MM.1S (cell line): ENCODE data around the gene HIP1.

Source experiments
- DNase-seq: peaks from one replicate; pipeline ENCODE4 v3.0.0-alpha.2; 2015
- H2AFZ ChIP-seq: fragments of 300-600 bp; sonication (generic); 2 replicates; pipeline ENCODE4 v1.6.0; 2016; ENCODE audit warnings: antibody characterized with exemption, low read length
- H3F3A ChIP-seq: fragments of 300-600 bp; sonication (generic); 2 replicates; pipeline ENCODE4 v1.6.1; 2016; ENCODE audit warnings: mild to moderate bottlenecking, antibody characterized with exemption, low read length, moderate library complexity, mixed read lengths; ENCODE audit not compliant: insufficient read depth
- H3K27ac ChIP-seq: fragments of 300-600 bp; sonication (generic); 2 replicates; pipeline ENCODE4 v1.5.1; 2016; ENCODE audit warnings: mild to moderate bottlenecking, low read length
- H3K27me3 ChIP-seq: fragments of 300-600 bp; sonication (generic); replicated peaks from 2 replicates; pipeline ENCODE4 v1.6.0; 2016; ENCODE audit warnings: low read length; ENCODE audit not compliant: insufficient read depth
- H3K36me3 ChIP-seq: fragments of 300-600 bp; sonication (generic); replicated peaks from 2 replicates; pipeline ENCODE4 v1.6.1; 2016; ENCODE audit warnings: mild to moderate bottlenecking, low read length, mixed read lengths; ENCODE audit not compliant: insufficient read depth
- H3K4me1 ChIP-seq: fragments of 300-600 bp; sonication (generic); 2 replicates; pipeline ENCODE4 v1.6.1; 2016; ENCODE audit warnings: low read length, mixed read lengths
- H3K4me2 ChIP-seq: fragments of 300-600 bp; sonication (generic); 2 replicates; pipeline ENCODE4 v1.6.0; 2016; ENCODE audit warnings: low read depth, low read length
- H3K4me3 ChIP-seq: fragments of 300-600 bp; sonication (generic); 2 replicates; pipeline ENCODE4 v1.5.1; 2016; ENCODE audit warnings: low read length, mixed read lengths
- H3K79me2 ChIP-seq: fragments of 300-600 bp; sonication (generic); 2 replicates; pipeline ENCODE4 v1.6.1; 2016; ENCODE audit warnings: mixed run types, low read length, mixed read lengths
- H3K9ac ChIP-seq: fragments of 300-600 bp; sonication (generic); 2 replicates; pipeline ENCODE4 v1.6.1; 2016; ENCODE audit warnings: low read length, mixed read lengths
- H3K9me2 ChIP-seq: fragments of 300-600 bp; sonication (generic); replicated peaks from 2 replicates; pipeline ENCODE4 v1.6.1; 2016; ENCODE audit warnings: mild to moderate bottlenecking, low read length, mixed read lengths; ENCODE audit not compliant: insufficient read depth
- H3K9me3 ChIP-seq: fragments of 300-600 bp; sonication (generic); replicated peaks from 2 replicates; pipeline ENCODE4 v1.6.1; 2016; ENCODE audit warnings: mild to moderate bottlenecking, low read length, mixed read lengths; ENCODE audit not compliant: insufficient read depth
- H4K20me1 ChIP-seq: fragments of 300-600 bp; sonication (generic); 2 replicates; pipeline ENCODE4 v1.6.1; 2016; ENCODE audit warnings: mild to moderate bottlenecking, low read length, moderate library complexity, mixed read lengths; ENCODE audit not compliant: insufficient read depth
- EZH2 ChIP-seq: fragments of 300-600 bp; sonication (generic); optimal IDR thresholded peaks from 2 replicates; pipeline ENCODE3; 2017; ENCODE audit warnings: low read depth, mild to moderate bottlenecking, antibody characterized with exemption, low read length, mixed read lengths
- EZH2phosphoT487 ChIP-seq: fragments of 300-600 bp; sonication (generic); IDR thresholded peaks from 2 replicates; pipeline ENCODE4 v1.6.1; 2018; ENCODE audit warnings: antibody characterized with exemption, low read length
- TF ChIP-seq, protein P1 (sequence below): fragments of 300-600 bp; sonication (generic); IDR thresholded peaks from 2 replicates; pipeline ENCODE4 v1.5.1; 2016; ENCODE audit warnings: antibody characterized with exemption, low read length, mixed read lengths

Gene HIP1

DNA sequence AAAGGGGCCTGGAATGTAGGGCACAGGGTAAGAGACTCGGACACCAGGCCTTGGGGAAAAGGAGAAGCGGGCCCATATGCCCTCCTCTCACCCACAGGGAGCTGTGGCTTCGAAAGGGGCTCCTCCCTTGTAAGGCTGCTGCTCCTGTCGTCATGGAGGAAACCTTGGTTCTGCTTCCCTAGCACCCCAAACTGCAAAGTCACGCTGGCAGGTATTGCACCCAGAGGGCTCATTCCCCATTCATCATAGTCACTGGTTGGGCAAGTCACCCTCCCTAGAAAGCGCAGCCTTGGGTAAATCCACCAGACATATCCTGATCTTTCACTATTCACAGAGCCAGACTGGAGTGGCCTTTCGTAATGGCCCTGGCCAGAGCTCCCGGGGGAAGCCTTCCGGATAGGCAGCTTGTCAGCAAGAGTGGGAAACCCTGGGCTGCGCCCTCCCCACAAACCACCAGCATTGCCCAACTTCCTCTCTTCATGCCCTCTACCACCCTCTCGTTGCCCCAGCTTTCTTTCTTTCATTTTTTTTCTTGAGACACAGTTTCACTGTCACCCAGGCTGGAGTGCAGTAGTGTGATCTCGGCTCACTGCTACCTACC, 121.0 kb downstream of the HIP1 start:
- Histone ChIP-seq H3K4me3 (no peak overlapping the region), H3K36me3 (no peaks in the 10 kb centered on the region), H3K4me1 (peaks cover 8% of the 10 kb centered on the region), H3K9me3 (no peaks in the 10 kb centered on the region), H3K27ac (peak overlapping the region; percentile 21; the same call in 1 of the 2 replicates), H3K4me2 (peak overlapping the region; percentile 42), H3K27me3 (no peaks in the 10 kb centered on the region), H3K9me2 (no peaks in the 10 kb centered on the region), H3F3A (peaks cover 5% of the 10 kb centered on the region; the same call in 1 of the 2 replicates), H3K9ac (no peak overlapping the region; the same call in 1 of the 2 replicates), H3K79me2 (no peaks in the 10 kb centered on the region), H4K20me1 (no peaks in the 10 kb centered on the region), H2AFZ (peak overlapping the region; percentile 74)
- no peak for TF ChIP-seq EZH2
- peak; percentile 55 for DNase-seq

DNA sequence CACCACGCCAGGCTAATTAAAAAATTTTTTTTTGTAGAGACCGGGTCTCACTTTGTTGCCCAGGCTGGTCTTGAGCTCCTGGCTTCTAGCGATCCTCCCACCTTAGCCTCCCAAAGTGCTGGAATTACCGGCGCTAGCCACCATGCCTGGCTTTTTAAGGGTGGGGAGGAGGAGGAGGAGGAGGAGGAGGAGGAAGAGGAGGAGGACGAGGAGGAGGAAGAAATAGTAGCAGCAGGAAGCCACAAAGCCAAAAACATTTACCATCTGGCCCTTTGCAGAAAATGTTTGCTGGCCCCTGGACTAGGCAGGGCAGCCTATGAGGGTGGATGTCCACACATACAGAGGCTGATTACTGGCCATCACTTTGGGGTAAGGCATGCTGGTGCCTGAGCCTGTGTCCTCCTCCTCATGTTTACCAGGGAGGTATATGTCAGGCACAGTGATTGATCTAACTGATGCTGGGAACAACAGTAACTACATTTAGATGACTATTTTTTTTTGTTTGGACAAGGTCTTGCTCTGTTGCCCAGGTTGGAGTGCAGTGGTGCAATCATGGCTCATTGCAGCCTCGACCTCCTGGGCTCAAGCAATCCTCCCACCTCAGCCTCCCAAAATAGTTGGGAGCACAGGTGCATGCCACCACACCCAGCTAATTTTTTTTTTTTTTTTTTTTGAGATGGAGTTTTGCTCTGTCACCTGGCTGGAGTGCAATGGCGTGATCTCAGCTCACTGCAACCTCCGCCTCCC, 122.1 kb downstream of the HIP1 start:
- Histone ChIP-seq H3K27ac (no peak overlapping the region), H4K20me1 (no peaks in the 10 kb centered on the region), H3K9me3 (no peaks in the 10 kb centered on the region), H3K27me3 (no peaks in the 10 kb centered on the region), H3K9me2 (no peaks in the 10 kb centered on the region), H3K4me2 (no peak overlapping the region), H3F3A (peaks cover 5% of the 10 kb centered on the region; the same call in 1 of the 2 replicates), H2AFZ (no peak overlapping the region), H3K4me1 (peaks cover 8% of the 10 kb centered on the region), H3K79me2 (no peaks in the 10 kb centered on the region), H3K36me3 (no peaks in the 10 kb centered on the region), H3K4me3 (no peak overlapping the region), H3K9ac (no peak overlapping the region)
- no peak for DNase-seq
- no peak for TF ChIP-seq EZH2phosphoT487
- TF ChIP-seq, protein P1, sequence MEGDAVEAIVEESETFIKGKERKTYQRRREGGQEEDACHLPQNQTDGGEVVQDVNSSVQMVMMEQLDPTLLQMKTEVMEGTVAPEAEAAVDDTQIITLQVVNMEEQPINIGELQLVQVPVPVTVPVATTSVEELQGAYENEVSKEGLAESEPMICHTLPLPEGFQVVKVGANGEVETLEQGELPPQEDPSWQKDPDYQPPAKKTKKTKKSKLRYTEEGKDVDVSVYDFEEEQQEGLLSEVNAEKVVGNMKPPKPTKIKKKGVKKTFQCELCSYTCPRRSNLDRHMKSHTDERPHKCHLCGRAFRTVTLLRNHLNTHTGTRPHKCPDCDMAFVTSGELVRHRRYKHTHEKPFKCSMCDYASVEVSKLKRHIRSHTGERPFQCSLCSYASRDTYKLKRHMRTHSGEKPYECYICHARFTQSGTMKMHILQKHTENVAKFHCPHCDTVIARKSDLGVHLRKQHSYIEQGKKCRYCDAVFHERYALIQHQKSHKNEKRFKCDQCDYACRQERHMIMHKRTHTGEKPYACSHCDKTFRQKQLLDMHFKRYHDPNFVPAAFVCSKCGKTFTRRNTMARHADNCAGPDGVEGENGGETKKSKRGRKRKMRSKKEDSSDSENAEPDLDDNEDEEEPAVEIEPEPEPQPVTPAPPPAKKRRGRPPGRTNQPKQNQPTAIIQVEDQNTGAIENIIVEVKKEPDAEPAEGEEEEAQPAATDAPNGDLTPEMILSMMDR = no peak
- no peak for TF ChIP-seq EZH2

DNA sequence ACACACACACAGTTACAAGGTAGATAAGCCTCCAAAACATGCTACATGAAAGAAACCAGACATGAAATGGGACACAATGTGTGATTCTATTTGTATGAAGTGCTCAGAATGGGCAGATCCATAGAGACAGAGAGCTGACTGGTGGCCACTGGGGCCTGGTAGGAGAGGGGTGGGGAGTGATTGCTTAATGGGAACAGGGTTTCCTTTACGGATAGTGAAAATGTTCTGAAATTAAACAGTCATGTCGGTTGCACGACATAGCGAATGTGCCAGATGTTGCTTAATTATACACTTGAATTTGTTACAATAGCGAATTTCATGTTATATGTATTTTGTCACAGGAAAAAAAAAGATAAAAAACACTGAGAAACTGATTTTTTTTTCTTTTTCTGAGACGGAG, 124.3 kb downstream of the HIP1 start:
- no peak for DNase-seq
- Histone ChIP-seq H3F3A (peaks cover 5% of the 10 kb centered on the region; the same call in 1 of the 2 replicates), H3K9ac (no peak overlapping the region), H3K27me3 (no peaks in the 10 kb centered on the region), H3K9me2 (no peaks in the 10 kb centered on the region), H3K36me3 (no peaks in the 10 kb centered on the region), H3K4me1 (peaks cover 8% of the 10 kb centered on the region), H3K79me2 (no peaks in the 10 kb centered on the region), H3K27ac (no peak overlapping the region), H3K4me2 (no peak overlapping the region), H3K4me3 (no peak overlapping the region), H4K20me1 (no peaks in the 10 kb centered on the region), H2AFZ (no peak overlapping the region), H3K9me3 (no peaks in the 10 kb centered on the region)
- TF ChIP-seq EZH2 = no peak
- TF ChIP-seq, protein P1 = no peak
- no peak for TF ChIP-seq EZH2phosphoT487

DNA sequence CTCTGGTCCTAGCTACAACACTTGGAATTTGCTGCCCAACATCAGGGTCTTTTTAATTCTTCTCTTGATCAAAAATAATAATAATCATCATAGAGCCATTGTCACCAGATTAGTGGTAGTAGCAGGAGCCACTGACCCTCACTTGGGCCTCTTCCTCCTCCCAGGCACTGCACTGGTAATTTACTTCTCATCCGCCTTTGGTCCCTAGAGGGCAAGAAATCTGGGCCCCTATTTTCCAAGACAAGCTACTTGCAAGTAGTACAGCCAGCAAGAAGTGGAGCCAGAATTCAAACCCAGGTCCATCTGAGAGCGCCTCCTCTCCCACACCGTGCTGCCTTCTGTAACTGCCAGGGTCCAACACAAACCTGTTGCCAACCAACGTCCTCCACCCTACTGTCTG, 125.4 kb downstream of the HIP1 start:
- TF ChIP-seq, protein P1 = no peak
- TF ChIP-seq EZH2 (no peak), EZH2phosphoT487 (no peak)
- Histone ChIP-seq H3K9ac (no peak overlapping the region), H3K4me3 (no peak overlapping the region), H3K4me2 (no peak overlapping the region), H3K36me3 (no peaks in the 10 kb centered on the region), H3K9me2 (no peaks in the 10 kb centered on the region), H2AFZ (no peak overlapping the region), H3K4me1 (peaks cover 8% of the 10 kb centered on the region), H3K27ac (no peak overlapping the region), H3K27me3 (no peaks in the 10 kb centered on the region), H3F3A (peaks cover 5% of the 10 kb centered on the region; the same call in 1 of the 2 replicates), H4K20me1 (no peaks in the 10 kb centered on the region), H3K9me3 (no peaks in the 10 kb centered on the region), H3K79me2 (no peaks in the 10 kb centered on the region)
- DNase-seq = no peak
